ENCODE results near the gene GATB. TPM values are rescaled to one million over a fixed set of nuclear protein-coding genes. Genes with fewer than 3 reads are reported as not detected.
A peak's percentile ranks its signal among the peaks of the same experiment; 100 is the strongest.

Gene GATB
- total RNA-seq, 1 experiment from 2014 or later, result 20.4 TPM

GRCh38 chr4:151801547-151802516 lies 41.0 kb upstream of the GATB start:
- intact Hi-C loops (cut with micrococcal nuclease), result no loop called here
- ChIA-PET POLR2A (ENCODE audit: unreplicated experiment) (no interaction called here), CTCF (interaction anchor here (0.6 kb wide), 1 partner anchor 74 kb away, joined by 5 read pairs; no protein-coding TSS in a partner anchor)
- peak; percentile 56 for DNase-seq
- H3K4me2 ChIP-seq (ENCODE audit: low read length), result no peak overlapping the region
- no TSS peak for BruUV-seq (replicated peaks)
- no peaks in the 10 kb centered on the region for H3K36me3 ChIP-seq (ENCODE audit: low read depth, low read length)
- no peaks in the 10 kb centered on the region for H3F3A ChIP-seq (ENCODE audit: low read length, unreplicated experiment)
- ATAC-seq, result no peak
- no peak overlapping the region for H2AFZ ChIP-seq (ENCODE audit: low read length)
- no peak for TF ChIP-seq EZH2 (IDR thresholded peaks at IDR 0.05; ENCODE audit: low read length, unreplicated experiment)
- TF ChIP-seq CTCF (conservative IDR thresholded peaks at IDR 0.05; ENCODE audit: low read depth, low read length), result peak; percentile 81
- H4K20me1 ChIP-seq (ENCODE audit: low read length), result no peaks in the 10 kb centered on the region
- peaks cover 16% of the 10 kb centered on the region; the same call in 1 of the 2 replicates for H3K4me1 ChIP-seq (ENCODE audit: insufficient read depth, low read length)
- no peaks in the 10 kb centered on the region for H3K9me3 ChIP-seq (ENCODE audit: low read length)
- H3K27ac ChIP-seq (ENCODE audit: low read length), result no peak overlapping the region; the same call in 1 of the 2 replicates
- no peaks in the 10 kb centered on the region for H3K79me2 ChIP-seq (ENCODE audit: low read length)
- no peaks in the 10 kb centered on the region for H3K9me2 ChIP-seq (replicated peaks; ENCODE audit: low read length)
- H3K9ac ChIP-seq (ENCODE audit: low read length), result 0 out of 2 replicates have a peak overlapping the region, but pooled peaks have one; percentile 22
- no peaks in the 10 kb centered on the region for H3K27me3 ChIP-seq (ENCODE audit: low read length)
- H3K4me3 ChIP-seq (ENCODE audit: low read length), result no peak overlapping the region

GRCh38 chr4:151799417-151800012 lies 38.7 kb upstream of the GATB start:
- no peak overlapping the region for H3K9ac ChIP-seq (ENCODE audit: low read length)
- no peak overlapping the region for H2AFZ ChIP-seq (ENCODE audit: low read length)
- H3K36me3 ChIP-seq (ENCODE audit: low read depth, low read length), result no peaks in the 10 kb centered on the region
- TF ChIP-seq EZH2phosphoT487 (IDR thresholded peaks at IDR 0.05; ENCODE audit: borderline replicate concordance, low read length) (no peak), EZH2 (IDR thresholded peaks at IDR 0.05; ENCODE audit: low read length, unreplicated experiment) (no peak), CTCF (conservative IDR thresholded peaks at IDR 0.05; ENCODE audit: low read depth, low read length) (no peak)
- ChIA-PET CTCF (no interaction called here), POLR2A (ENCODE audit: unreplicated experiment) (no interaction called here)
- H3K9me2 ChIP-seq (replicated peaks; ENCODE audit: low read length), result no peaks in the 10 kb centered on the region
- no peak for ATAC-seq
- no peak overlapping the region for H3K4me2 ChIP-seq (ENCODE audit: low read length)
- H3K27me3 ChIP-seq (ENCODE audit: low read length), result no peaks in the 10 kb centered on the region
- no peaks in the 10 kb centered on the region for H3F3A ChIP-seq (ENCODE audit: low read length, unreplicated experiment)
- DNase-seq, result no peak
- H3K27ac ChIP-seq (ENCODE audit: low read length), result no peak overlapping the region
- no peak overlapping the region for H3K4me3 ChIP-seq (ENCODE audit: low read length)
- H3K4me1 ChIP-seq (ENCODE audit: insufficient read depth, low read length), result peaks cover 10% of the 10 kb centered on the region; the same call in 1 of the 2 replicates
- H3K9me3 ChIP-seq (ENCODE audit: low read length), result no peaks in the 10 kb centered on the region
- intact Hi-C loops (cut with micrococcal nuclease), result loop anchor here (5.0 kb wide), 1 partner anchor 123 kb away; no protein-coding TSS in a partner anchor
- no peaks in the 10 kb centered on the region for H3K79me2 ChIP-seq (ENCODE audit: low read length)
- no peaks in the 10 kb centered on the region for H4K20me1 ChIP-seq (ENCODE audit: low read length)
- BruUV-seq (replicated peaks), result no TSS peak
